Loucy (cell line): Measurements from ENCODE around the gene SLC4A4.

Experiments
- H2AFZ ChIP-seq: fragments of 200-600 bp; sonication (generic); 2 replicates; pipeline ENCODE4 v1.6.0; 2016; ENCODE audit warnings: antibody characterized with exemption, mild to moderate bottlenecking, low read length, moderate library complexity
- H3F3A ChIP-seq: fragments of 200-600 bp; 2 replicates; pipeline ENCODE4 v1.6.0; 2016; ENCODE audit warnings: antibody characterized with exemption, low read depth, mild to moderate bottlenecking
- H3K27me3 ChIP-seq: fragments of 200-600 bp; sonication (generic); 2 replicates; pipeline ENCODE4 v1.6.1; 2014; ENCODE audit warnings: low read length, mild to moderate bottlenecking; ENCODE audit not compliant: insufficient read depth, poor library complexity, severe bottlenecking
- H3K36me3 ChIP-seq: fragments of 200-600 bp; sonication (generic); 2 replicates; pipeline ENCODE4 v1.6.1; 2016; ENCODE audit warnings: low read length; ENCODE audit not compliant: insufficient read depth
- H3K4me1 ChIP-seq: fragments of 200-600 bp; sonication (generic); 2 replicates; pipeline ENCODE4 v1.5.1; 2014; ENCODE audit warnings: low read length, mild to moderate bottlenecking; ENCODE audit not compliant: insufficient read depth, poor library complexity, severe bottlenecking
- H3K4me2 ChIP-seq: fragments of 200-600 bp; sonication (generic); 2 replicates; pipeline ENCODE4 v1.6.0; 2014; ENCODE audit warnings: antibody characterized with exemption, low read length, low read depth, mild to moderate bottlenecking; ENCODE audit not compliant: poor library complexity, severe bottlenecking
- H3K4me3 ChIP-seq: fragments of 200-600 bp; sonication (generic); 2 replicates; pipeline ENCODE4 v1.5.1; 2014; ENCODE audit warnings: low read length, mild to moderate bottlenecking, mixed read lengths; ENCODE audit not compliant: poor library complexity, severe bottlenecking
- H3K79me2 ChIP-seq: fragments of 200-600 bp; sonication (generic); 2 replicates; pipeline ENCODE4 v1.6.1; 2014; ENCODE audit warnings: low read length; ENCODE audit not compliant: insufficient read depth
- H3K9ac ChIP-seq: fragments of 200-600 bp; sonication (generic); 2 replicates; pipeline ENCODE4 v1.6.0; 2014; ENCODE audit warnings: mild to moderate bottlenecking, low read depth, low read length, moderate library complexity; ENCODE audit not compliant: poor library complexity, severe bottlenecking
- H3K9me2 ChIP-seq: fragments of 200-600 bp; sonication (generic); replicated peaks from 2 replicates; pipeline ENCODE4 v1.6.1; 2016; ENCODE audit warnings: low read depth, low read length, mixed read lengths
- H3K9me3 ChIP-seq: fragments of 200-600 bp; sonication (generic); 2 replicates; pipeline ENCODE4 v1.6.1; 2014; ENCODE audit warnings: mild to moderate bottlenecking, antibody characterized with exemption, low read length, low read depth; ENCODE audit not compliant: insufficient read depth
- H4K20me1 ChIP-seq: fragments of 200-600 bp; sonication (generic); 2 replicates; pipeline ENCODE4 v1.6.0; 2014; ENCODE audit warnings: antibody characterized with exemption, low read length, mild to moderate bottlenecking; ENCODE audit not compliant: insufficient read depth, poor library complexity, severe bottlenecking
- EZH2phosphoT487 ChIP-seq: fragments of 200-600 bp; IDR thresholded peaks from 2 replicates; pipeline ENCODE4 v1.6.1; 2018; ENCODE audit warnings: antibody characterized with exemption, mild to moderate bottlenecking, moderate library complexity, borderline replicate concordance
- TF ChIP-seq, protein P1 (sequence below): fragments of 200-600 bp; sonication (generic); conservative IDR thresholded peaks from 2 replicates; pipeline ENCODE4 v1.5.1; 2014; ENCODE audit warnings: mild to moderate bottlenecking, antibody characterized with exemption, low read length

The SLC4A4 gene

DNA sequence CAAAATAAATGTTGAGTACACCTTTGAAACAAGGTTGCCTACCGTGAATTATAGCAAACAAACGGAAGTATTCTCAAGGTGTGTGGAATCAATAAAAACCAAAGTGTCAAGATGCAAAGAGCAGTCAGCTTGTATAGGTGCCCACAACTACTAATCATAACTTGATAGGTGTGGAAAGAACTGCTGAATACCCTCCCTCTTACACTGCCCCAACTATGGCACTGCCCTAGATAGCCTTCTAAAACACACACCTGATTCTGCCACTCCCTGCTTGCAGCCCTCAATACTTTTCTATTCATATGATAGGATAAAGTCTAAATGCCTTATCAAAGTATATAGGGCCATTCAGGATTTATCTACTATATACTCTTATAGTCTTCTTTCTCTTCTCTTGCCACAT is 31.1 kb upstream of the SLC4A4 start:
- no peaks in the 10 kb centered on the region for H3K9me3 ChIP-seq
- H3K4me1 ChIP-seq = no peaks in the 10 kb centered on the region
- no peaks in the 10 kb centered on the region for H3K27me3 ChIP-seq
- H3K79me2 ChIP-seq = no peaks in the 10 kb centered on the region
- no peak overlapping the region for H3K4me3 ChIP-seq
- no peaks in the 10 kb centered on the region for H4K20me1 ChIP-seq
- TF ChIP-seq, protein P1, sequence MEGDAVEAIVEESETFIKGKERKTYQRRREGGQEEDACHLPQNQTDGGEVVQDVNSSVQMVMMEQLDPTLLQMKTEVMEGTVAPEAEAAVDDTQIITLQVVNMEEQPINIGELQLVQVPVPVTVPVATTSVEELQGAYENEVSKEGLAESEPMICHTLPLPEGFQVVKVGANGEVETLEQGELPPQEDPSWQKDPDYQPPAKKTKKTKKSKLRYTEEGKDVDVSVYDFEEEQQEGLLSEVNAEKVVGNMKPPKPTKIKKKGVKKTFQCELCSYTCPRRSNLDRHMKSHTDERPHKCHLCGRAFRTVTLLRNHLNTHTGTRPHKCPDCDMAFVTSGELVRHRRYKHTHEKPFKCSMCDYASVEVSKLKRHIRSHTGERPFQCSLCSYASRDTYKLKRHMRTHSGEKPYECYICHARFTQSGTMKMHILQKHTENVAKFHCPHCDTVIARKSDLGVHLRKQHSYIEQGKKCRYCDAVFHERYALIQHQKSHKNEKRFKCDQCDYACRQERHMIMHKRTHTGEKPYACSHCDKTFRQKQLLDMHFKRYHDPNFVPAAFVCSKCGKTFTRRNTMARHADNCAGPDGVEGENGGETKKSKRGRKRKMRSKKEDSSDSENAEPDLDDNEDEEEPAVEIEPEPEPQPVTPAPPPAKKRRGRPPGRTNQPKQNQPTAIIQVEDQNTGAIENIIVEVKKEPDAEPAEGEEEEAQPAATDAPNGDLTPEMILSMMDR = no peak
- no peak for TF ChIP-seq EZH2phosphoT487
- H3K4me2 ChIP-seq = no peak overlapping the region
- H3F3A ChIP-seq = no peaks in the 10 kb centered on the region
- no peak overlapping the region for H3K9ac ChIP-seq
- H2AFZ ChIP-seq = no peak overlapping the region
- H3K9me2 ChIP-seq = no peaks in the 10 kb centered on the region
- 0 out of 2 replicates have a peak, but pooled peaks cover 2% of the 10 kb centered on the region for H3K36me3 ChIP-seq

DNA sequence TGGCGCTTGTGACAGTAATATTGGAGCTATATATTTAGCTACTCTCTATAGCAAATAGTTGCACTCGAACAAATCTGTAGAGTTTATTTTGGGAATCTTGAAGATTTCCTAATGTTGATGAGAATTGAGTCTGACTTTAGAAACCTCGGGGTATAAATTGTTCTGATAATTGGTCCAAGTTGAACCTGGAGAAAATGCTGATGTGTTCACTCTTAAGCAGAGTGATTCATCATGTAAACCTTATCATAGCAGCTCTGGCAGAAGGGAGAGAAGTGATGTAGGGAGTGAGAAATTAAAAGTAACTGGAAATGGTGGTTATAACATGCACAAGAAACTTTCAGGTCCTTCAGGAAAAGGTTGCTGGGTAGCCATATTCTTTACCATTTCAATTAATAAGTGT is 16.4 kb upstream of the SLC4A4 start:
- Histone ChIP-seq H3K79me2 (no peaks in the 10 kb centered on the region; the same call in 1 of the 2 replicates), H3K4me2 (no peak overlapping the region), H2AFZ (no peak overlapping the region), H3K9me3 (no peaks in the 10 kb centered on the region), H4K20me1 (no peaks in the 10 kb centered on the region), H3K36me3 (no peaks in the 10 kb centered on the region), H3F3A (no peaks in the 10 kb centered on the region), H3K9me2 (no peaks in the 10 kb centered on the region), H3K9ac (no peak overlapping the region), H3K27me3 (no peaks in the 10 kb centered on the region), H3K4me3 (no peak overlapping the region), H3K4me1 (peaks cover 12% of the 10 kb centered on the region)
- TF ChIP-seq EZH2phosphoT487 = no peak
- TF ChIP-seq, protein P1 = no peak

DNA sequence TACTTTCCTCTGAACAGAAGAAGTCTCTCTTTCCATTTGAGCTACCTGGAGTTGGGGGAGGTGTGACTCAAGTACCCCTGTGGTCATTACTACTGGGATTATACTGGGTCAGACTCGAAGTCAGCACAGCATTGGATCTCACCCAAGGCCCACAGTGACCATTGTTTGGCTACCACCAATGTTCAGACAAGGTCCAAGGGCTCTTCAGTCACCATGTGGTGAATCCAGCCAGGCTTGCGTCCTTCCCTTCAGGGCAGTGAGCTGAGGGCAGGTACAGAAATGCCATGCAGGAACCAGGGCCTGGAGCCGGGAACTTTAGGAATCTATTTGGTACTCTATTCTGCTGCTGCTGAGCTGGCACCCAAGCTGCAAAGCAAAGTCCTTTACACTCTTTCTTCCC is 5.5 kb upstream of the SLC4A4 start:
- H3K4me2 ChIP-seq = no peak overlapping the region
- H3K4me1 ChIP-seq = peaks cover 4% of the 10 kb centered on the region
- peaks cover 3% of the 10 kb centered on the region; the same call in 1 of the 2 replicates for H3K79me2 ChIP-seq
- no peak overlapping the region for H2AFZ ChIP-seq
- no peak overlapping the region for H3K4me3 ChIP-seq
- TF ChIP-seq, protein P1 = no peak
- TF ChIP-seq EZH2phosphoT487 = no peak
- no peak overlapping the region for H3K9ac ChIP-seq
- no peaks in the 10 kb centered on the region for H3K27me3 ChIP-seq
- no peaks in the 10 kb centered on the region for H3K36me3 ChIP-seq
- H4K20me1 ChIP-seq = no peaks in the 10 kb centered on the region
- no peaks in the 10 kb centered on the region for H3F3A ChIP-seq
- 0 out of 2 replicates have a peak, but pooled peaks cover 2% of the 10 kb centered on the region for H3K9me3 ChIP-seq
- no peaks in the 10 kb centered on the region for H3K9me2 ChIP-seq
